ENCODE data around the gene LCE2C.
A peak's percentile ranks its signal among the peaks of the same experiment; 100 is the strongest.
"Not testable (repeated sequence)": the region's sequence is repeated elsewhere in the genome, so short reads cannot be mapped to it uniquely, and the experiment has no call there.

LCE2C gene

GRCh38 chr1:152674983-152675382, at the start of gene LCE2C:
Gene LCE2C, plus strand, starts transcription at chr1:152675279. Its CDS starts 737 bp downstream, at chr1:152676016.
- not testable (repeated sequence) for DNase-seq

GRCh38 chr1:152626744-152627143, 48.3 kb upstream of the LCE2C start:
- DNase-seq = no peak

GRCh38 chr1:152630596-152630995, 44.5 kb upstream of the LCE2C start:
- no peak for DNase-seq

GRCh38 chr1:152640351-152640750, 34.7 kb upstream of the LCE2C start:
- DNase-seq = no peak

GRCh38 chr1:152643945-152644344, 31.1 kb upstream of the LCE2C start:
- no peak for DNase-seq

GRCh38 chr1:152645146-152645545, 29.9 kb upstream of the LCE2C start:
- DNase-seq = no peak

- no peak for DNase-seq
Measured at GRCh38 chr1:152646656-152647055, 28.4 kb upstream of the LCE2C start.

- peak; percentile 34 for DNase-seq
Measured at GRCh38 chr1:152654110-152654509, 21.0 kb upstream of the LCE2C start.

GRCh38 chr1:152656459-152656858, 18.6 kb upstream of the LCE2C start:
- DNase-seq = no peak

- DNase-seq = no peak
Measured at GRCh38 chr1:152657677-152658076, 17.4 kb upstream of the LCE2C start.

GRCh38 chr1:152658649-152659048, 16.4 kb upstream of the LCE2C start:
- no peak for DNase-seq

- DNase-seq = no peak
Measured at GRCh38 chr1:152663098-152663497, 12.0 kb upstream of the LCE2C start, which contains the start of gene LCE2D. Gene LCE2D, plus strand, starts transcription at chr1:152663380. Its CDS starts 726 bp downstream, at chr1:152664106.

- not testable (repeated sequence) for DNase-seq
Measured at GRCh38 chr1:152666171-152666570, 8.9 kb upstream of the LCE2C start.

- DNase-seq = no peak
Measured at GRCh38 chr1:152667648-152668047, 7.4 kb upstream of the LCE2C start.

- DNase-seq = no peak
Measured at GRCh38 chr1:152673016-152673415, 2.1 kb upstream of the LCE2C start.

- no peak for DNase-seq
Measured at GRCh38 chr1:152679459-152679858, 4.4 kb downstream of the LCE2C start.

GRCh38 chr1:152681616-152682015, 6.5 kb downstream of the LCE2C start:
- DNase-seq = no peak

- DNase-seq = no peak
Measured at GRCh38 chr1:152683846-152684245, 8.8 kb downstream of the LCE2C start.

- DNase-seq = not testable (repeated sequence)
Measured at GRCh38 chr1:152685823-152686222, 10.7 kb downstream of the LCE2C start, which contains the start of gene LCE2B. Gene LCE2B, plus strand, starts transcription at chr1:152686123. Its CDS starts 721 bp downstream, at chr1:152686844.

- no peak for DNase-seq
Measured at GRCh38 chr1:152697701-152698600, 22.9 kb downstream of the LCE2C start, which contains the start of gene LCE2A. Gene LCE2A, plus strand, starts transcription at chr1:152698345. Its CDS starts 557 bp downstream, at chr1:152698902.

- no peak for DNase-seq
Measured at GRCh38 chr1:152699746-152700145, 24.7 kb downstream of the LCE2C start.

- DNase-seq = no peak
Measured at GRCh38 chr1:152707860-152708259, 32.8 kb downstream of the LCE2C start, which contains the start of gene LCE4A. Gene LCE4A, plus strand, starts transcription at chr1:152708160. Its CDS starts 916 bp downstream, at chr1:152709076.

- DNase-seq = no peak
Measured at GRCh38 chr1:152718238-152718637, 43.2 kb downstream of the LCE2C start.

GRCh38 chr1:152725261-152725660, 50.2 kb downstream of the LCE2C start:
- no peak for DNase-seq

Measured in CD4-positive, alpha-beta T cell treated with Interleukin-17A for 4 hours (primary cell).